GM13976 (cell line): ENCODE results near the gene NDUFA3.

Experiments used
- DNase-seq: peaks from one replicate; pipeline ENCODE4 v3.0.0; 2012; ENCODE audit warnings: low spot score
- in situ Hi-C: fragments of 300-500 bp; cut with MboI; formaldehyde crosslinking; loops from one replicate; pipeline ENCODE4 v1.12.0; 2022; ENCODE audit warnings: low sequenced_read_pairs, mixed read lengths, inconsistent platforms; ENCODE audit not compliant: unreplicated experiment
- TF ChIP-seq, protein P1 (sequence below): IDR thresholded peaks from 2 replicates; pipeline ENCODE4 v1.5.1; 2012; ENCODE audit warnings: borderline replicate concordance, mild to moderate bottlenecking; ENCODE audit not compliant: insufficient read depth; ENCODE audit errors: extremely low read depth, missing control alignments, control extremely low read depth

The NDUFA3 gene

DNA sequence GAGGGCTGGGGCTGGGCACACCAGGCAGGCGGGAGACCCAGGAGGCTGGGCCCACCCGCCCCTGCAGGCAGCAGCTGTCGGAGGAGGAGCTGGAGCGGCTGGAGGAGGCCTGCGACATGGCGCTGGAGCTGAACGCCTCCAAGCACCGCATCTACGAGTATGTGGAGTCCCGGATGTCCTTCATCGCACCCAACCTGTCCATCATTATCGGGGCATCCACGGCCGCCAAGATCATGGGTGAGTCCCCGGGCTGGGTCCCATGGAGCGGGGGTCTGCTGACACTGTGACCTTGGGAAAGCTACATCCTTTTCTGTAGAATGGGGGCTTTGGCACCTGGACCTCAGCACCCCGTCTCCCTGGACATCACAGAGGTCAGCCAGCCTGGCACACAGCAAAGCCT lies 21.0 kb downstream of the NDUFA3 start:
- TF ChIP-seq, protein P1, sequence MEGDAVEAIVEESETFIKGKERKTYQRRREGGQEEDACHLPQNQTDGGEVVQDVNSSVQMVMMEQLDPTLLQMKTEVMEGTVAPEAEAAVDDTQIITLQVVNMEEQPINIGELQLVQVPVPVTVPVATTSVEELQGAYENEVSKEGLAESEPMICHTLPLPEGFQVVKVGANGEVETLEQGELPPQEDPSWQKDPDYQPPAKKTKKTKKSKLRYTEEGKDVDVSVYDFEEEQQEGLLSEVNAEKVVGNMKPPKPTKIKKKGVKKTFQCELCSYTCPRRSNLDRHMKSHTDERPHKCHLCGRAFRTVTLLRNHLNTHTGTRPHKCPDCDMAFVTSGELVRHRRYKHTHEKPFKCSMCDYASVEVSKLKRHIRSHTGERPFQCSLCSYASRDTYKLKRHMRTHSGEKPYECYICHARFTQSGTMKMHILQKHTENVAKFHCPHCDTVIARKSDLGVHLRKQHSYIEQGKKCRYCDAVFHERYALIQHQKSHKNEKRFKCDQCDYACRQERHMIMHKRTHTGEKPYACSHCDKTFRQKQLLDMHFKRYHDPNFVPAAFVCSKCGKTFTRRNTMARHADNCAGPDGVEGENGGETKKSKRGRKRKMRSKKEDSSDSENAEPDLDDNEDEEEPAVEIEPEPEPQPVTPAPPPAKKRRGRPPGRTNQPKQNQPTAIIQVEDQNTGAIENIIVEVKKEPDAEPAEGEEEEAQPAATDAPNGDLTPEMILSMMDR = no peak
- in situ Hi-C loops = no loop called here
- no peak for DNase-seq

DNA sequence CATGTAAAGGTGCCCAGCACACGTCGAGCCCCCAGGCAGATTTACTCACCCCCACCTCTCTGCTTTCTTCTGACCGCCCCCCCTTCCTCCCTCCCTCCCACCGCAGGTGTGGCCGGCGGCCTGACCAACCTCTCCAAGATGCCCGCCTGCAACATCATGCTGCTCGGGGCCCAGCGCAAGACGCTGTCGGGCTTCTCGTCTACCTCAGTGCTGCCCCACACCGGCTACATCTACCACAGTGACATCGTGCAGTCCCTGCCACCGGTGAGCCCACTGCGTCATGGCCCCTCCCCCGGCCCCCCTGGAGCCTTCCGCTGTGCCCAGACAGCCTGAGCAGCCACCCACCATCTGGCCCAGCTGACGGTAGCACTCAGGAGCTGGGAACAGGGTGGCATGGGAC lies 21.7 kb downstream of the NDUFA3 start:
- in situ Hi-C loops = no loop called here
- DNase-seq = no peak
- TF ChIP-seq, protein P1 = no peak

DNA sequence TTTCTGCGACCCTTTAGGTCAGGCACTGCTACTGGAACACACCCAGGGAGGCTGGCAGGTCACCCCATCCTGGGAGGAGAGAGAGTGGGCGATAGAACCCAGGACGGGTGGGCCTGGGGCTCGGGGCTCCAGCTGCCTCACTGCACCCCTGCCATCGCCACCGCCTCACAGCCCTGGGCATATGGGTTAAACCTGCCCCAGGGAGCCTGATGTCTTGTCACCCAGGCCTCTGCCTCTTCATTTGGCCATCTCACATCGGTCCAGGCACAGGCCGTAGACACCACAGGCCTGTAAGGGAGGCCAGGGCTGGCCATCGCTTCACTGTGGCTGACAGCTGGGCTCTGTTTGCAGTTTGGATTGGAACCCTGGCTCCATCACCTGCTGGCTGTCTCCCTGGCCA lies 23.1 kb downstream of the NDUFA3 start:
- no peak for DNase-seq
- TF ChIP-seq, protein P1 = no peak
- in situ Hi-C loops = no loop called here

DNA sequence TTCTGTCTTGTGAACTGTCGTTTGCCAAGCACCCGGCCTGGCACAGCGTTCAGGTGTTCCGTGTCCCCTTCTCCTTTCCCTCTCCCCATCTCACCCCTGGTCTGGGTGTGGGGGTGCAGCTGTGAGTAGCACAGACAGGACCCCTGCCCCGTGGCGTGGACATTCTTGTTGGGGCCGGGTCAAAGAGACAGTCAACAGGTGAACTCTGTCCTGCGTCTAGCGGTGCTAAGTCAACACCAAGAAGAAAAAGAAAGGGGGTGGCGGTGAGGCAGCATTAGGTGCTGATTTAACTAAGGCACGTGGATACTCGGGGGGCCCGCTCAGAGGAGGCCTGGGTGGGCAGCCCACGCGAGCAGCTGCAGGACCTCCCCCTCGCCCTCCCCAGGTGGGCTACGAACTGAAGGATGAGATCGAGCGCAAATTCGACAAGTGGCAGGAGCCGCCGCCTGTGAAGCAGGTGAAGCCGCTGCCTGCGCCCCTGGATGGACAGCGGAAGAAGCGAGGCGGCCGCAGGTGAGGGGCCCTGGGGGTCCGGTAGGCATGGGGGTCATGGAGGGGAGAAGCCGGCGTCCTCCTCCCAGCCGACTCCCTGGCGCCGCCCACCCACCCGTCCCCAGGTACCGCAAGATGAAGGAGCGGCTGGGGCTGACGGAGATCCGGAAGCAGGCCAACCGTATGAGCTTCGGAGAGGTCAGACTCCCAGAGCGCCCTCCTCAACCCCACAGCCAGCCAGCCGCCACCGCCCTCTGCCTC lies 25.2 kb downstream of the NDUFA3 start:
- TF ChIP-seq, protein P1 = no peak
- no peak for DNase-seq
- in situ Hi-C loops = no loop called here

DNA sequence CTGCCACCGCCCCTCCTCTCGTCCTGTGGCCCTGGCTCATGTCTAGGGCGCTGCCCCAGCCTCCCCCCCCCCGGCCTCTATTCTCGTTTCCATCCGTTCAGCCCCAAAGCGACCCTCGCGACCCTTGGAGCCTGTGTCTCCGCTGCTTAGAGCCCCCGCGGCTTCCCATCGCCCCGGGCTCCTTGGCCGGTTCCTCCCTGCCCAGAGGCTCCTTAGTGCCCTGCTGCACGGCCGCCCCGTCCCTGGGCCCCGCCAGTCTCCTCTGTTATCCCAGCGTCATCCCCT lies 25.7 kb downstream of the NDUFA3 start:
- TF ChIP-seq, protein P1 = no peak
- in situ Hi-C loops = no loop called here
- no peak for DNase-seq

DNA sequence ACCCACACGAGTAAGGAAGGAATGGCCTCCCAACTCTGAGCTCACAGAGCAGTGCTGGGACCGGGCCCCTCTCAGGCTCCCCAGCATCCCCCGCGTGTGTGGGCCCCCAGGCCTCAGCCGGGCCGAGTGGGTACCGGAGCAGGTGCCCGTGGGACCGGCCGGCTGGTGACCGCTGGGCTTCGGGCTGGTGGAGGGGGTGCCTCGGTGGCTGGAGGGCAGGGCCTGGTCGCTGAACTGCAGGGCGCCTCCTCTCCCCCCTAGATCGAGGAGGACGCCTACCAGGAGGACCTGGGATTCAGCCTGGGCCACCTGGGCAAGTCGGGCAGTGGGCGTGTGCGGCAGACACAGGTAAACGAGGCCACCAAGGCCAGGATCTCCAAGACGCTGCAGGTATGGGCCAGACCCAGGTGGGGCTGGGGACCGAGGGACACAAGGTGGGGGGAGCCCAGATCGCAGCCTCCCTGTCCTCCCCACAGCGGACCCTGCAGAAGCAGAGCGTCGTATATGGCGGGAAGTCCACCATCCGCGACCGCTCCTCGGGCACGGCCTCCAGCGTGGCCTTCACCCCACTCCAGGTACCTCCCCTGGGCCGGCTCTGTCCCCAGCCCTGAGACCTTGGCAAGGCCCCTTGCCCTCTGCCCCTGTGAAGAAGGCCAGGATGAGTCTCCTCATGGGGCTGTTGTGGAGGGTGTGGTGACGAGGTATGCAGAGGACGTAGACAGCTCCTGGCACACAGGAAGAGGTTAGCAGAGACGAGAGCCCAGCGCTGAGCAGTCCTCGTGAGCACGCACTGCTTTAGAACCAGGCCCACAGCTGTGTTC lies 26.4 kb downstream of the NDUFA3 start:
- DNase-seq = no peak
- in situ Hi-C loops = no loop called here
- TF ChIP-seq, protein P1 = no peak
